Uterus (tissue), 4 donors: Measurements from ENCODE around the gene MTUS2. TPM values are rescaled to one million over a fixed set of nuclear protein-coding genes. Genes with fewer than 3 reads are reported as not detected.

ENCODE experiments used
- DNase-seq, 2 donors: peaks; one replicate each; pipeline ENCODE4 v3.0.0-alpha.2; 2019 to 2020
- H3K27ac ChIP-seq, 2 donors: fragments of 200-600 bp; sonication (generic); 1 replicate in 1 of 2; 2 replicates in 1 of 2; pipeline ENCODE4 v1.5.1; 2016 to 2018
- H3K27me3 ChIP-seq, 2 donors: fragments of 200-600 bp; sonication (generic); one replicate each; pipeline ENCODE4 v1.5.1; 2018 to 2019; ENCODE audit warnings: control low read depth in 1 of 2
- H3K36me3 ChIP-seq, 2 donors: fragments of 200-600 bp; sonication (generic); one replicate each; pipeline ENCODE4 v1.5.1; 2019; ENCODE audit warnings: control low read depth in 1 of 2
- H3K4me1 ChIP-seq, 2 donors: fragments of 200-600 bp; sonication (generic); one replicate each; pipeline ENCODE4 v1.5.1; 2018 to 2019; ENCODE audit warnings: control low read depth in 1 of 2
- H3K4me3 ChIP-seq, 2 donors: fragments of 200-600 bp; sonication (generic); 1 replicate in 1 of 2; 2 replicates in 1 of 2; pipeline ENCODE4 v1.5.1; 2018 to 2019; ENCODE audit warnings: mild to moderate bottlenecking in 1 of 2
- H3K9me3 ChIP-seq, 2 donors: fragments of 200-600 bp; sonication (generic); one replicate each; pipeline ENCODE4 v1.5.1; 2019; ENCODE audit warnings: control low read depth in 1 of 2
- CTCF ChIP-seq, 4 experiments: fragments of 200-600 bp in 2 of 4; fragments of 450-650 bp in 2 of 4; sonication (generic) in 2 of 4; IDR thresholded peaks; one replicate each; pipeline ENCODE4 v1.5.1; 2016 to 2019; ENCODE audit warnings: antibody characterized with exemption in 4 of 4, mild to moderate bottlenecking in 2 of 4, moderate library complexity in 1 of 4
- POLR2A ChIP-seq, 2 donors: fragments of 450-650 bp; IDR thresholded peaks; one replicate each; pipeline ENCODE4 v1.6.1; 2016; ENCODE audit warnings: antibody characterized with exemption in 2 of 2, mild to moderate bottlenecking in 1 of 2, moderate library complexity in 1 of 2
- intact Hi-C: fragments of 100-400 bp; cut with DNase I; formaldehyde crosslinking; loops from one replicate; pipeline ENCODE4 v1.15.1; 2023; ENCODE audit warnings: low total_unique reads
- total RNA-seq, 4 donors: library from RNA; depleted of rRNA in 3 of 4; stranded (reverse); fragments of >200 nt in 3 of 4; gene quantifications; one replicate each; pipeline versions ENCODE4 v1.1.0 to v1.2.4, GENCODE V29; 2014 to 2023
- donor health status: DM: yes; HTN: yes; CAD: no.

MTUS2 gene
- total RNA-seq, 4 donors from 2014 or later, result 0.26 to 4.0 (median 3.6) TPM; not detected in 1

- no peak for DNase-seq
- Histone ChIP-seq H3K4me3 (no peak overlapping the region), H3K4me1 (no peaks in the 10 kb centered on the region), H3K36me3 (no peaks in the 10 kb centered on the region), H3K27me3 (no peaks in the 10 kb centered on the region), H3K9me3 (no peaks in the 10 kb centered on the region), H3K27ac (no peak overlapping the region)
- intact Hi-C loops, result no loop called here
- TF ChIP-seq POLR2A (IDR thresholded peaks at IDR 0.05) (no peak), CTCF (IDR thresholded peaks at IDR 0.05) (no peak)
Measured at GRCh38 chr13:29396446-29396845, 576.3 kb downstream of the MTUS2 start.

GRCh38 chr13:29397265-29397664 lies 577.1 kb downstream of the MTUS2 start:
- no peaks in the 10 kb centered on the region for H3K9me3 ChIP-seq
- no peaks in the 10 kb centered on the region for H3K27me3 ChIP-seq
- DNase-seq, result no peak
- intact Hi-C loops, result no loop called here
- no peaks in the 10 kb centered on the region for H3K4me1 ChIP-seq
- H3K36me3 ChIP-seq, result no peaks in the 10 kb centered on the region
- H3K27ac ChIP-seq, result no peak overlapping the region
- TF ChIP-seq POLR2A (IDR thresholded peaks at IDR 0.05) (no peak), CTCF (IDR thresholded peaks at IDR 0.05) (no peak)
- H3K4me3 ChIP-seq, result no peak overlapping the region

- Histone ChIP-seq H3K4me1 (no peaks in the 10 kb centered on the region), H3K4me3 (no peak overlapping the region), H3K27me3 (no peaks in the 10 kb centered on the region), H3K27ac (peak overlapping the region in 1 of 2 donors; percentile 52), H3K36me3 (no peaks in the 10 kb centered on the region), H3K9me3 (no peaks in the 10 kb centered on the region)
- peak; percentile 34 to 65 for DNase-seq
- TF ChIP-seq POLR2A (IDR thresholded peaks at IDR 0.05) (no peak), CTCF (IDR thresholded peaks at IDR 0.05) (peak in 1 of 4 experiments; percentile 19)
- intact Hi-C loops, result no loop called here
Measured at GRCh38 chr13:29402166-29402636, 582.1 kb downstream of the MTUS2 start.

GRCh38 chr13:29405401-29405800 lies 585.3 kb downstream of the MTUS2 start:
- no peaks in the 10 kb centered on the region for H3K9me3 ChIP-seq
- H3K36me3 ChIP-seq, result no peaks in the 10 kb centered on the region
- H3K27me3 ChIP-seq, result no peaks in the 10 kb centered on the region
- TF ChIP-seq CTCF (IDR thresholded peaks at IDR 0.05), result no peak
- no peak for TF ChIP-seq POLR2A (IDR thresholded peaks at IDR 0.05)
- DNase-seq, result no peak
- no peak overlapping the region for H3K27ac ChIP-seq
- intact Hi-C loops, result no loop called here
- H3K4me3 ChIP-seq, result no peak overlapping the region
- no peaks in the 10 kb centered on the region for H3K4me1 ChIP-seq

- TF ChIP-seq CTCF (IDR thresholded peaks at IDR 0.05) (no peak), POLR2A (IDR thresholded peaks at IDR 0.05) (no peak)
Measured at GRCh38 chr13:29411481-29411880, 591.3 kb downstream of the MTUS2 start.

More at GRCh38 chr13:29411481-29411880, 591.3 kb downstream of the MTUS2 start:
- no peak overlapping the region for H3K4me3 ChIP-seq
- no peaks in the 10 kb centered on the region for H3K9me3 ChIP-seq
- intact Hi-C loops, result no loop called here
- H3K4me1 ChIP-seq, result no peaks in the 10 kb centered on the region
- no peaks in the 10 kb centered on the region for H3K36me3 ChIP-seq
- H3K27me3 ChIP-seq, result no peaks in the 10 kb centered on the region
- H3K27ac ChIP-seq, result no peak overlapping the region
- no peak for DNase-seq
